ENCODE results near the gene CSAD. TPM values are rescaled to one million over a fixed set of nuclear protein-coding genes. Genes with fewer than 3 reads are reported as not detected.

Gene CSAD
- total RNA-seq, 2 donors from 2014 or later, result 70.8 to 89.5 TPM

DNA sequence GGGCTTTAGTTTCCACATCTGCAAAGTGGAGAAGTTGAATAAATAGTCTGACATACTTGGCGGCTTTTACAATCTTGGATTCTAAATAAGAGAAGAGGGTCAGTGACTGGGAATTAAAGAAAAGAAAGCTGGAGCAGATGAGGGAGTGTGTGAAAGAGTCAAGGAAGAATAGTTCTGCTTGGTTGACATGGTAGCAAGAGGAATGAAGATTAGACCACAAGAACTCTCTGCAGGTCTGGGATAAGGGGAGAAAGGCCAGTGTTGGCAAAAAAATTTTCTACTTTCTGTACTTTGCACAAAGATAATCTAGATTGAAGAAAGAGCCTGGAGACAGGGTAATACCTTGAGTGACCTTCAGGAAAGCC, 20.4 kb upstream of the CSAD start:
- TF ChIP-seq, protein P1, sequence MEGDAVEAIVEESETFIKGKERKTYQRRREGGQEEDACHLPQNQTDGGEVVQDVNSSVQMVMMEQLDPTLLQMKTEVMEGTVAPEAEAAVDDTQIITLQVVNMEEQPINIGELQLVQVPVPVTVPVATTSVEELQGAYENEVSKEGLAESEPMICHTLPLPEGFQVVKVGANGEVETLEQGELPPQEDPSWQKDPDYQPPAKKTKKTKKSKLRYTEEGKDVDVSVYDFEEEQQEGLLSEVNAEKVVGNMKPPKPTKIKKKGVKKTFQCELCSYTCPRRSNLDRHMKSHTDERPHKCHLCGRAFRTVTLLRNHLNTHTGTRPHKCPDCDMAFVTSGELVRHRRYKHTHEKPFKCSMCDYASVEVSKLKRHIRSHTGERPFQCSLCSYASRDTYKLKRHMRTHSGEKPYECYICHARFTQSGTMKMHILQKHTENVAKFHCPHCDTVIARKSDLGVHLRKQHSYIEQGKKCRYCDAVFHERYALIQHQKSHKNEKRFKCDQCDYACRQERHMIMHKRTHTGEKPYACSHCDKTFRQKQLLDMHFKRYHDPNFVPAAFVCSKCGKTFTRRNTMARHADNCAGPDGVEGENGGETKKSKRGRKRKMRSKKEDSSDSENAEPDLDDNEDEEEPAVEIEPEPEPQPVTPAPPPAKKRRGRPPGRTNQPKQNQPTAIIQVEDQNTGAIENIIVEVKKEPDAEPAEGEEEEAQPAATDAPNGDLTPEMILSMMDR (IDR thresholded peaks at IDR 0.05), result no peak
- Histone ChIP-seq H3K4me1 (ENCODE audit: control insufficient read depth in 1 of 2, low read depth in 2 of 2) (peaks cover 9 to 23% of the 10 kb centered on the region in 2 donors), H3K9me3 (no peaks in the 10 kb centered on the region), H3K27ac (peak overlapping the region in 1 of 2 donors; percentile 63), H3K27me3 (replicated peaks; ENCODE audit: insufficient read depth) (no peaks in the 10 kb centered on the region), H3K36me3 (no peaks in the 10 kb centered on the region), H3K4me3 (no peak overlapping the region)
- DNase-seq (ENCODE audit: low spot score) (no peak), ATAC-seq (ENCODE audit: insufficient number of reproducible peaks, low FRiP score, low read depth) (no peak)

DNA sequence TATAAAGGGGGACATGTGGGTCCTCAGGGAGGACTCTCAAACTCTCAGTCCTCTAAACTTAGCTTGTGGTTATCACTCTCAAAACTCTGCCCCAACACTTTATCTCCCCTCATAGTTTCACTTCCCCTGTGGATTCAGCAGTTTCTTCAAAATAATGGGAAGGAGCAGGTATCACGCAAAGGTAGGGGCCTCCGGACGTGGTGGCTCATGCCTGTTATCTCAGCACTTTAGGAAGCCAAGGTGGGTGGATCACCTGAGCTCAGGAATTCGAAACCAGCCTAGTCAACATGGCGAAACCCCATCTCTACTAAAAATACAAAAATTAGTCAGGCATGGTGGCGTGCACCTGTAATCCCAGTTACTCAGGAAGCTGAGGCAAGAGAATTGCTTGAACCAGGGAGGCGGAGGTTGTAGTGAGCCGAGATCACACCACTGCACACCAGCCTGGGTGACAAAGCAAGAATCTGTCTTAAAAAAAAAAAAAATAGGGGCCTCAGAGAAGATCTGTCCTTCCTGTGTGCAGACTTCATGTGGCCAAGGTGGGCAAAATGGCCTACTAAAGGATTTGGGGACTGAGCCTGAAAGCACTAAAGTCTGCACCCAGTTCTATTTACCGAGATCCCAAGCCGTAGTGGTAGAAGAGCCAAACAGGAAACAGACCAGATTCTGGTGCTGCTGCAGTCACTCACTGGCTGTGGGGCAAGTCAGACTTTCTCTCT, 19.9 kb upstream of the CSAD start:
- peak overlapping the region in 1 of 2 donors; percentile 63 for H3K27ac ChIP-seq
- H3K36me3 ChIP-seq, result no peaks in the 10 kb centered on the region
- DNase-seq (ENCODE audit: low spot score) (no peak), ATAC-seq (ENCODE audit: insufficient number of reproducible peaks, low FRiP score, low read depth) (no peak)
- no peak overlapping the region for H3K4me3 ChIP-seq
- H3K27me3 ChIP-seq (replicated peaks; ENCODE audit: insufficient read depth), result no peaks in the 10 kb centered on the region
- H3K9me3 ChIP-seq, result no peaks in the 10 kb centered on the region
- H3K4me1 ChIP-seq (ENCODE audit: control insufficient read depth in 1 of 2, low read depth in 2 of 2), result peaks cover 9 to 23% of the 10 kb centered on the region in 2 donors
- TF ChIP-seq, protein P1 (IDR thresholded peaks at IDR 0.05), result no peak

DNA sequence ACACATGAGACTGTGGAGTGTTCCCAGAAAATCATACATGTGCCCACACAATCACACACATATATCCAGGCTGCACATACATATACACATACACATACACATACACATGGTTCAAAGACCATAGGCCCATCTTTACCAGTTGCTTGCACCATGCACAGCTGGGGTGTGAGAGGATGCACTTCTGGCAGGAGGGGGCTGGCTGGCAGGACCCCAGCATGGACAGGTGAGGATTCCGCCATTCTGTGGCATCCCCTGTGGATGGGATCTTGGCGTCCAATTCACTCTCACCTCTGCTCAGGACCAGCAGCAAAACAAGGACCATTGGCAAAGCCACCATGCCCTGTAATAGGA, 19.4 kb upstream of the CSAD start:
- no peak for ATAC-seq (ENCODE audit: insufficient number of reproducible peaks, low FRiP score, low read depth)
- no peak overlapping the region for H3K4me3 ChIP-seq
- TF ChIP-seq, protein P1 (IDR thresholded peaks at IDR 0.05), result no peak
- H3K27ac ChIP-seq, result no peak overlapping the region
- no peak for DNase-seq (ENCODE audit: low spot score)
- H3K27me3 ChIP-seq (replicated peaks; ENCODE audit: insufficient read depth), result no peaks in the 10 kb centered on the region
- H3K36me3 ChIP-seq, result no peaks in the 10 kb centered on the region
- H3K4me1 ChIP-seq (ENCODE audit: control insufficient read depth in 1 of 2, low read depth in 2 of 2), result peaks cover 9 to 23% of the 10 kb centered on the region in 2 donors
- H3K9me3 ChIP-seq, result no peaks in the 10 kb centered on the region

DNA sequence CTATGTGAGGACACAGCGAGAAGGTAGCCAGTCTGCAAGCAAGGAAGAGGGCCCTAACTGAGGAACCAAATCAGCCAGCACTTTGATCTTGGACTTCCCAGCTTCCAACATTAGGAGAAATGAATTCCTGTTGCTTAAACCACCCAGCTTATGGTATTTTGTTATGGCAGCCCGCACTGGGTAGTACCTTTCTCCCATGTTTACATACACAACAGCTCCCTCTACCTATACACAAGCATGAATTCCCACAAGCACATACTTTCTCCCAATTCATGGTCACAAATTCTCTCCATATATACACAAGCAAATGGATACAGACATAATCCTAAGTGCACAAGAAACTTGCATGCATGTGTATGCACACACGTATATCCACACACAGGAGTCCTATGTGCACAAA, 19.0 kb upstream of the CSAD start:
- Histone ChIP-seq H3K27me3 (replicated peaks; ENCODE audit: insufficient read depth) (no peaks in the 10 kb centered on the region), H3K4me1 (ENCODE audit: control insufficient read depth in 1 of 2, low read depth in 2 of 2) (peaks cover 9 to 23% of the 10 kb centered on the region in 2 donors), H3K9me3 (no peaks in the 10 kb centered on the region), H3K4me3 (no peak overlapping the region), H3K27ac (no peak overlapping the region), H3K36me3 (no peaks in the 10 kb centered on the region)
- TF ChIP-seq, protein P1 (IDR thresholded peaks at IDR 0.05), result no peak
- DNase-seq (ENCODE audit: low spot score), result no peak
- no peak for ATAC-seq (ENCODE audit: insufficient number of reproducible peaks, low FRiP score, low read depth)

DNA sequence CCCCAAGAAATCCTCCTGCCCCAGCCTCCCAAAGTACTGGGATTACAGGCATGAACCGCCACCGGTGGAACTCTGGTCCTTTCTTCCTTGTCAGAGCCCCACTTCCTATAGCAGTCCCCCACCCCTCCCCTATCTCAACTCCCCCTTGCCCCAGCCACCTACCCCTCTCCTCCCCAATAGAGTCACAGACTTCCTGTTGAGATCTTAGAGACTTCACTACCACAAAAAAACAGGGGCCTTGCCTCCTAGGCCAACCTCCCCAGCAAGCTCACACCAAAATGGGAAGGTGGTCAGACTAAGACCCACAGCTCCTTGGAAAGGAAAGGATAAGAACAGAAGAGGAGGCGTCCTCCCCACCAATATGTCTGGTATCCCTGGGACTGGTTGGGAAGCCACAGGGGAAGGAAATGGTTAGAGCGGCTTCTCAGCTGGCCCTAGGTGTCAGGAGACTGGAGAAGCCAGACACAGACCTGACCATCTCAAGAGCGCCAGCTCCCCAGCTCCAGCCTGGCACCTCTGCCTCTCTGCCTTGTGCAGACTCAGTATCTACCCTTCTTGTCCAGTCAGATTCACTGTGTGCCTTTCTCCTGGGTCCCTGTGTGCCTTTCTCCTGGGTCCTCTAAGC, 17.9 kb upstream of the CSAD start:
- no peak for DNase-seq (ENCODE audit: low spot score)
- Histone ChIP-seq H3K4me1 (ENCODE audit: control insufficient read depth in 1 of 2, low read depth in 2 of 2) (peaks cover 9 to 23% of the 10 kb centered on the region in 2 donors), H3K27me3 (replicated peaks; ENCODE audit: insufficient read depth) (no peaks in the 10 kb centered on the region), H3K9me3 (no peaks in the 10 kb centered on the region), H3K27ac (no peak overlapping the region), H3K36me3 (no peaks in the 10 kb centered on the region), H3K4me3 (no peak overlapping the region)
- ATAC-seq (ENCODE audit: insufficient number of reproducible peaks, low FRiP score, low read depth), result no peak
- TF ChIP-seq, protein P1 (IDR thresholded peaks at IDR 0.05), result no peak

Measured in thoracic aorta (tissue), 2 donors.